Measurements from ENCODE around the gene AWAT1. TPM values are rescaled to one million over a fixed set of nuclear protein-coding genes. Genes with fewer than 3 reads are reported as not detected.

AWAT1 gene
- total RNA-seq, 1 experiment from 2014 or later, result not detected

DNA sequence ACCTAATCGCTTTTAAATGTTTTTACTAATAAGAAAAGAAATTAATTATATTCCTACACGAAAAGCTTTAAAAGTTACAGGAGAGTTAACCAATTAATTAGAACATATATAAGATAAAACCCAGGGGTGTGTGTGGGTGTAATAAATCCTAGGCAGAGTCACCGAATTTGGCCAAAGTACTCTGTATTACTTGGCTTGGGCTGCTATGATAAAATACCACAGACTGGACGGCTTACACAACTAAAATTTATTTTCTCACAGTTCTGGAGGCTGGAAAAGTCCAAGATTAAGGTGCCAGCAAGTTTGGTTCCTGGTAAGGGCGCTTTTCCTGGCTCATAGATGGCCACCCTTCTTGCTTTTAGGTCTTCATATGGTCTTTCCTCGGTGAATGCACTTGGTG is 10.4 kb downstream of the AWAT1 start:
- Histone ChIP-seq H3K23me2 (ENCODE audit: insufficient read length, low read depth, low read length, poor library complexity, severe bottlenecking) (no peaks in the 10 kb centered on the region), H3K23ac (ENCODE audit: insufficient read length, low read depth, low read length) (no peak overlapping the region), H4K91ac (ENCODE audit: insufficient read length, low read depth, low read length) (no peak overlapping the region), H3K56ac (ENCODE audit: insufficient read length, low read depth, low read length) (no peak overlapping the region), H3K9ac (ENCODE audit: extremely low read depth, insufficient read length, low read length) (no peak overlapping the region), H3K18ac (ENCODE audit: insufficient read length, low read depth, low read length) (no peak overlapping the region), H3K79me2 (ENCODE audit: insufficient read depth, low read length) (no peaks in the 10 kb centered on the region), H4K8ac (replicated peaks; ENCODE audit: insufficient read length, low read depth, low read length) (no peak overlapping the region), H2AK5ac (ENCODE audit: insufficient read length, low read length) (no peak overlapping the region), H2BK15ac (ENCODE audit: low read depth, low read length) (no peak overlapping the region), H3K79me1 (ENCODE audit: insufficient read depth, low read depth, low read length, poor library complexity, severe bottlenecking) (no peaks in the 10 kb centered on the region), H3K4me2 (ENCODE audit: insufficient read depth, insufficient read length, low read length) (no peak overlapping the region), H3K4ac (ENCODE audit: low read depth, low read length) (no peak overlapping the region), H3T11ph (ENCODE audit: low read length) (no peak overlapping the region), H3K14ac (ENCODE audit: insufficient read depth, low read length) (no peak overlapping the region), H2BK20ac (ENCODE audit: low read depth, low read length, poor library complexity, severe bottlenecking) (no peak overlapping the region), H2BK120ac (ENCODE audit: low read depth, low read length, poor library complexity, severe bottlenecking) (no peak overlapping the region), H3K27me3 (ENCODE audit: insufficient read depth, low read length) (no peaks in the 10 kb centered on the region), H2AFZ (ENCODE audit: low read length) (no peak overlapping the region), H3K9me3 (ENCODE audit: control insufficient read depth, low read depth, low read length) (peaks cover 3% of the 10 kb centered on the region), H2BK5ac (ENCODE audit: insufficient read length, low read length) (no peak overlapping the region), H2BK12ac (ENCODE audit: insufficient read length, low read depth, low read length) (no peak overlapping the region), H3K4me1 (ENCODE audit: insufficient read depth, low read length) (no peaks in the 10 kb centered on the region), H4K5ac (ENCODE audit: insufficient read length, low read depth, low read length) (no peak overlapping the region), H3K27ac (ENCODE audit: insufficient read length, low read depth, low read length) (no peak overlapping the region), H4K20me1 (ENCODE audit: control insufficient read depth, insufficient read depth, insufficient read length) (no peaks in the 10 kb centered on the region)
- Mint-ChIP-seq H3K27ac (no peak overlapping the region), H3K4me3 (no peak overlapping the region), H3K27me3 (ENCODE audit: low read depth) (no peaks in the 10 kb centered on the region), H3K36me3 (ENCODE audit: insufficient read depth in 1 of 3, low read depth in 3 of 3) (peaks cover 0 to 2% (median 0%) of the 10 kb centered on the region in 3 experiments; a peak in 2 of 7 replicates), H3K4me1 (peaks cover 17% of the 10 kb centered on the region in 2 experiments), H3K9me3 (peaks cover 49 to 61% of the 10 kb centered on the region in 2 experiments)
- DNase-seq, result no peak
- WGBS (ENCODE audit: extremely low coverage, insufficient read length, low lambda C conversion rate), result no CpG with 5 or more reads among the region's 6 CpGs
- no peak for TF ChIP-seq CTCF (conservative IDR thresholded peaks at IDR 0.05)
